Measurements from ENCODE around the gene TXNDC2. TPM values are rescaled to one million over a fixed set of nuclear protein-coding genes. Genes with fewer than 3 reads are reported as not detected.

Gene TXNDC2
- total RNA-seq, 1 donor from 2014 or later, result not detected

Small RNA genes lying within 50 kb of the gene (small RNA-seq; reads per million reads assigned to genes)
- gene RNA5SP449 (not detected), gene RNA5SP450 (not detected)

Other genes starting within 250 kb of the TXNDC2 start
- gene RAB31, start 177.7 kb upstream of the TXNDC2 start, total RNA-seq, result 27.6 TPM
- gene VAPA, start 28.0 kb downstream of the TXNDC2 start, total RNA-seq, result 167 TPM